ENCODE data around the gene RNASE8. TPM values are rescaled to one million over a fixed set of nuclear protein-coding genes. Genes with fewer than 3 reads are reported as not detected.
A peak's percentile ranks its signal among the peaks of the same experiment; 100 is the strongest.

RNASE8 gene
- total RNA-seq, 1 donor from 2014 or later = not detected

DNA sequence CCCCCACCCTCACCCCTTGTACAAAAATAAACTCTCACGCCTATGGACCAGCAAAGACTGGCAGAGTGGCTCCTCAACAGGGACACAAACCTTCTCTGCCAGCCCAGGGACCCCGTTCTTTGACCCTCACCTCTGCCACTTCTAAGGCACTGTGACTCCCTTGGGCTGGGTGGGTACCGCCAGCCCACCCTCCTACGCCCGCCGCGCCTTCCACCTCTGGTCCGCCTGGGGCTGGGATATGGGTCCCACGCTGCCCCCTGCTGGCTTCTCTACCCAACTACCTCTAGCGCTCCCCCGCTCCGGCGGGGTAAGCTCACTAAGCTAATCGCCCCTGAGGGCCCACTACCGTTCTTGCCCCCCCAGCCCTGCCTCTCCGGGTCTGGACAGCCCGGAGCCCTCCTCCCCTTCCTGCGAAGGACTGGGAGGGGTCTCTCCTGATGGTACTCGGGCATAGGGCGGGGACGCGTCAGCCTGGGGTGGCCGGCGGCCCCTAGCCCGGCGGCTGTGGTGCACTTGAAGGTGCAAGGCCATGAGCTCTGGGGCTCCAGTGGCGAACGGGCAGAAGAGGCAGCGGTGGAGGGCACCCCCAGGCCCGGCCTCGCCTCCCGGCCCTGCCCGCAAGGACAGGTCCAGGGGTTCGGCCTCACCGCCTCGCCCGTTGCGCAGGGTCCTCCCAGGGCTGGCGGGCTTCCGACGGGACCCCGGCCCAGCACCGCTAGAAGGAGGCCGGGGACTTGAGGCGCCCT lies 32.7 kb downstream of the RNASE8 start:
- Histone ChIP-seq H3K4me1 (ENCODE audit: control insufficient read depth in 3 of 3, insufficient read depth in 3 of 3, low read length in 3 of 3) (peaks cover 0 to 10% (median 0%) of the 10 kb centered on the region in 3 donors), H3K9ac (ENCODE audit: low read depth in 1 of 3, low read length in 3 of 3) (no peak overlapping the region), H3K9me3 (ENCODE audit: control insufficient read depth in 3 of 3, low read length in 3 of 3) (no peaks in the 10 kb centered on the region), H3K27ac (ENCODE audit: low read depth, low read length) (no peak overlapping the region), H3K4me3 (ENCODE audit: low read length in 3 of 3) (no peak overlapping the region), H3K27me3 (ENCODE audit: control insufficient read depth in 3 of 3, insufficient read depth in 3 of 3, low read length in 3 of 3) (no peaks in the 10 kb centered on the region), H3K36me3 (ENCODE audit: control insufficient read depth in 3 of 3, insufficient read depth in 3 of 3, low read length in 3 of 3) (peaks cover 33 to 49% (median 40%) of the 10 kb centered on the region in 3 donors)

DNA sequence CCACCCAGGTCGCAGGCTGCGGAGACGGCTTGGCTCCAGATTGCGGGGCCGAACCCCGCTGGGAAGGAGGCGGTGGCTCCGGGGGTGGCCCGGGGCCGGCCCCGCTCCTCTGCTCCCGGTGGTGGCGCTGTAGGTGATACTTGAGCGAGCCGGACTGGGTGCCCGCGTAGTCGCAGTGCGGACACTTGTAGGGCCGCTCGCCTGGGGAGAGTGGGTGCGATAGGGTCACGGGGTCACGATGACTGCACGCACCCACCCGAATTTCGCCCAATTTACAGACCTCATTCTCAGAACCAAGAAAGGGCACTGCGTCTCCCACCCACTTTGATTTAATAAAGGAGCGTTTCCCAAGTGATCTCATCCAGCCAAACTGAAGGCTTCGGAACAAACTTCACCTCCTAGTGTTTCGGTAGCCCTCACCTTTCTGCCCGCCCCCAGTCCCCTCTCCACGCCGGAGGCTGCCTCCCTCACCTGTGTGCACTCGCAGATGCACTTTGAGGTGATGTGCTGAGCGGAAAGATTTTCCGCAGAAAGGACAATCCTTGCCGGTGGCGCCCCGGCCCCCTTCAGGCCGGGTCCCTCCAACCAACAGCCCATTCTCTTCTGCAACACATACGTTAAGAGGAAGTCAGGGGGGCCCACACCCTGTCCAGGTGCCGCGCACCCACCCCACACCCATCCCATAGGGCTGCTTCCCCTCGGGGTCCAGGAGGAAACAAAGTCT lies 33.5 kb downstream of the RNASE8 start:
- no peak overlapping the region for H3K4me3 ChIP-seq (ENCODE audit: low read length in 3 of 3)
- H3K4me1 ChIP-seq (ENCODE audit: control insufficient read depth in 3 of 3, insufficient read depth in 3 of 3, low read length in 3 of 3) = peaks cover 0 to 10% (median 0%) of the 10 kb centered on the region in 3 donors
- peaks cover 26 to 41% (median 33%) of the 10 kb centered on the region in 3 donors for H3K36me3 ChIP-seq (ENCODE audit: control insufficient read depth in 3 of 3, insufficient read depth in 3 of 3, low read length in 3 of 3)
- H3K27me3 ChIP-seq (ENCODE audit: control insufficient read depth in 3 of 3, insufficient read depth in 3 of 3, low read length in 3 of 3) = no peaks in the 10 kb centered on the region
- H3K9ac ChIP-seq (ENCODE audit: low read depth in 1 of 3, low read length in 3 of 3) = no peak overlapping the region
- no peaks in the 10 kb centered on the region for H3K9me3 ChIP-seq (ENCODE audit: control insufficient read depth in 3 of 3, low read length in 3 of 3)
- H3K27ac ChIP-seq (ENCODE audit: low read depth, low read length) = no peak overlapping the region

DNA sequence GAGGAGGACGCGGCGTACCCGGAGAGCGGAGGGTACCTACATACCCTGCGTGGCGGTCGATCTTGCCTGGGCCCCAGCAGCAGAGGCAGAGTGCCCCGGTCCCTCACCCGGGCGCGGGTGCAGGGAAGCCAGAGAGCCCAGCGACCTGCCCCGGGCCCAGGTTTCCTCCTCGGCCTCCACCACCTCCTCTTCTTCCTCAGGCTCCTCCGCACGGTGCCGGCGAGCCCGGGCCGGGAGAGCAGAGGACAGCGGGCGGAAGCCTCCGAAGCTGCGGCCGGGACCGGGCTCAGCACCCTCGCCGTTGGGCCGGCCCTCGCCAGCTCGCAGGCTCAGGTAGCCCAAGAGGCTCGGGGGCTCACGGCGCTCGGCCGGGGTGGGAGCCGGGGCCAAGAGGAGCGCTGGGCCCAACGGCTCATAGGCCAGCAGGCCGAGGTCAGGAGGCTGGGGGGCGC lies 34.2 kb downstream of the RNASE8 start:
- H3K9me3 ChIP-seq (ENCODE audit: control insufficient read depth in 3 of 3, low read length in 3 of 3) = no peaks in the 10 kb centered on the region
- no peak overlapping the region for H3K27ac ChIP-seq (ENCODE audit: low read depth, low read length)
- no peak overlapping the region for H3K9ac ChIP-seq (ENCODE audit: low read depth in 1 of 3, low read length in 3 of 3)
- H3K36me3 ChIP-seq (ENCODE audit: control insufficient read depth in 3 of 3, insufficient read depth in 3 of 3, low read length in 3 of 3) = peaks cover 19 to 39% (median 28%) of the 10 kb centered on the region in 3 donors
- H3K27me3 ChIP-seq (ENCODE audit: control insufficient read depth in 3 of 3, insufficient read depth in 3 of 3, low read length in 3 of 3) = no peaks in the 10 kb centered on the region
- H3K4me3 ChIP-seq (ENCODE audit: low read length in 3 of 3) = no peak overlapping the region
- peaks cover 4 to 11% (median 6%) of the 10 kb centered on the region in 3 donors for H3K4me1 ChIP-seq (ENCODE audit: control insufficient read depth in 3 of 3, insufficient read depth in 3 of 3, low read length in 3 of 3)

DNA sequence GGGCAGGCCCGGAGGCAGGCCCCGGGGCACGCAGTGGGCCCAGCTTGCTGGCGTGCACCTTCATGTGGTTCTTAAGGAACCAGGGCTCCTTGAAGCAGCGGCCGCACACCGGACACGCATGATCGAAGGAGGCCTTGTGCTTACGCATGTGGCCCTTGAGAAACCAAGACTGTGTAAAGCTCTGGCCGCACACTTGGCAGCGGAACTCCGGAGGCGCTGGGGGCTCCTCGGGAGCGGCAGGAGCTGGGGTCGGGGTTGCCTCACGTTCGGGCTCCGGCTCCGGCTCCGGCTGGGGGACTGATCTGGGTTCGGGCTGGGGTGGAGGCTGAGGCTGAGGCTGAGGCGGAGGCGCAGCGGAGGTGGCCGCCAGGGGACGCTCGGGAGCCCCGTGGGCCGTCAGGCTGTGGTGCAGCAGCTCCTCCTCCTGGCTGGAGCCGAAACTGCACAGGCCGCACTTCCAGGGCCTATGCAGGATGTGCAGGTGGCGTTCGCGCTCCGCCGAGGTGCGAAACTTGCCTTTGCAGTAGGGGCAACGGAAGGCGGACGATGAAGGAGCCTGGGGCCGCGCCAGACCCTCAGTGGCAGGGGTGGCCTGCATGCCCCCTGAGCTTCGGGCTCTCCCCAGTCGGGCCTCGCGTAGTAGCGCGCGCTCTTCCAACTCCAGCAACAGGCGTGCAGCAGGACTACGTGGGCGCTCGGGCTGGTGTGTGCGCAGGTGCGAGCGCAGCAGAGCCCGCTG lies 34.8 kb downstream of the RNASE8 start:
- peaks cover 6 to 16% (median 12%) of the 10 kb centered on the region in 3 donors for H3K4me1 ChIP-seq (ENCODE audit: control insufficient read depth in 3 of 3, insufficient read depth in 3 of 3, low read length in 3 of 3)
- H3K27ac ChIP-seq (ENCODE audit: low read depth, low read length) = no peak overlapping the region
- no peak overlapping the region for H3K4me3 ChIP-seq (ENCODE audit: low read length in 3 of 3)
- peaks cover 19 to 34% (median 26%) of the 10 kb centered on the region in 3 donors for H3K36me3 ChIP-seq (ENCODE audit: control insufficient read depth in 3 of 3, insufficient read depth in 3 of 3, low read length in 3 of 3)
- no peak overlapping the region for H3K9ac ChIP-seq (ENCODE audit: low read depth in 1 of 3, low read length in 3 of 3)
- H3K27me3 ChIP-seq (ENCODE audit: control insufficient read depth in 3 of 3, insufficient read depth in 3 of 3, low read length in 3 of 3) = no peaks in the 10 kb centered on the region
- no peaks in the 10 kb centered on the region for H3K9me3 ChIP-seq (ENCODE audit: control insufficient read depth in 3 of 3, low read length in 3 of 3)

DNA sequence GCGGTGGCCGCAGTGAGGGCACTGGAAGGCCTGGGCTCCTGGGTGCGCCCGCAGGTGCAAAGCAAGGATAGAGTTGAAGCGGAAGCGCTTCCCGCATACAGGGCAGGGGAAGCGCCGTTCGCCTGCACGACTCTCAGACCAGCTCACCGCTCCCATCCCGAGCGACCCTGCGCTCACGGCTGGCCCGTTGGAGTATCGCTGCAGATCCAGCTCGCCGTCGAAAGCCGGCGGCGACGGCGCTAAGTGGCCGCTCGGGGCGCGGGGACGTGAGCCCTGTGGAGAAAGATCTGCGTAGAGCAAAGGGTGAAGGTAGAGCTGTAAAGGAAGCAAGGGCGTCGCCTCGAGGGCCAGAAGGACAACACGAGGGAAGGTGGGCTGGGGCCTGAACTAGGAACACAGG lies 35.4 kb downstream of the RNASE8 start:
- Histone ChIP-seq H3K27ac (ENCODE audit: low read depth, low read length) (no peak overlapping the region), H3K36me3 (ENCODE audit: control insufficient read depth in 3 of 3, insufficient read depth in 3 of 3, low read length in 3 of 3) (peaks cover 19 to 28% (median 26%) of the 10 kb centered on the region in 3 donors), H3K9ac (ENCODE audit: low read depth in 1 of 3, low read length in 3 of 3) (no peak overlapping the region)

DNA sequence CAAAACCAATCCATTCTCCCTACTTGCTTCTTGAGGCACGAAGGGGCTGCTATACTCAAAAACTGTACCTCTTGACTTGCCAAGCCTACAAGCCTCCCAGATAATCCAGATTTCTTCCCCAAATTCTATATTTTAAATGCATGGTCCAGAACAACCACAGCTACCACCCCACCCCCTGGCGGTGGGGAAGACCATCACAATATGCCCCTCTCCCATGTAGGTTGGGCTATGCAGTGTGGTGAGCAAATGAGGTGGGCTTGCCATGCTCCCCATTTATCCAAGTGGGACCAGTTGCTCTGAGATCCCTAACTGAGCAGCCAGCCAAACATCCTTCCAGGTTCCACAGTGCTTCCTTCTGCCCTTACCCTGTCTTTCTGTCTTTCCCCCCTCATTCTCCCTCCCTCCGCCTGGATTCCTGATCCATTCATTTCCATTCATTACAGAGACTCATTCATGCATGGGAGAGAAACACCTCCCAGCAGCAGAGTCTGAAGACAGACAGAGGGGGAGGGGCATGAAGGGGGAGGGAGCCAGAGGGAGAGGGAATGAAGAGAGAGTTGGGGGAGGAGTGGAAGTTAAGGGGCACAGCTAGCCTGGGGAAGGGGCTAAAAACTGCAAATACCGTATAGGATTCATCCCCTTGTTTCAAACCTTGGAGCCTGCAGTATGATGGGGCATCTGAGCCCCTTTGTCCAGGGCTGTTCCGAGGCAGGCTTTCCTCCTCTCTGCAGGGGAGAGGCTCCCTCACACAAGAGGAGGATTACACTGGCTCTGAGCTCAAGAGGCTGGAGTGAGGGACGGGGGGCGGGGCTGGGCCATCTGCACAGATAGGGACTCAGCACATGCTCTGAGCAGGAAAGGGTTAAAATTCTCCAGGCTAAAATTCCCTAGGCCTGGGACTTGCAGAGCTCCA lies 36.4 kb downstream of the RNASE8 start:
- Histone ChIP-seq H3K9ac (ENCODE audit: low read depth in 1 of 3, low read length in 3 of 3) (no peak overlapping the region), H3K4me1 (ENCODE audit: control insufficient read depth in 3 of 3, insufficient read depth in 3 of 3, low read length in 3 of 3) (peaks cover 11 to 22% (median 15%) of the 10 kb centered on the region in 3 donors), H3K27ac (ENCODE audit: low read depth, low read length) (no peak overlapping the region), H3K4me3 (ENCODE audit: low read length in 3 of 3) (no peak overlapping the region), H3K9me3 (ENCODE audit: control insufficient read depth in 3 of 3, low read length in 3 of 3) (no peaks in the 10 kb centered on the region), H3K36me3 (ENCODE audit: control insufficient read depth in 3 of 3, insufficient read depth in 3 of 3, low read length in 3 of 3) (peaks cover 14 to 22% (median 20%) of the 10 kb centered on the region in 3 donors), H3K27me3 (ENCODE audit: control insufficient read depth in 3 of 3, insufficient read depth in 3 of 3, low read length in 3 of 3) (no peaks in the 10 kb centered on the region)

More for the DNA sequence above, 35.4 kb downstream of the RNASE8 start:
- no peaks in the 10 kb centered on the region for H3K9me3 ChIP-seq (ENCODE audit: control insufficient read depth in 3 of 3, low read length in 3 of 3)
- H3K27me3 ChIP-seq (ENCODE audit: control insufficient read depth in 3 of 3, insufficient read depth in 3 of 3, low read length in 3 of 3) = no peaks in the 10 kb centered on the region
- peaks cover 7 to 18% (median 13%) of the 10 kb centered on the region in 3 donors for H3K4me1 ChIP-seq (ENCODE audit: control insufficient read depth in 3 of 3, insufficient read depth in 3 of 3, low read length in 3 of 3)
- no peak overlapping the region for H3K4me3 ChIP-seq (ENCODE audit: low read length in 3 of 3)

DNA sequence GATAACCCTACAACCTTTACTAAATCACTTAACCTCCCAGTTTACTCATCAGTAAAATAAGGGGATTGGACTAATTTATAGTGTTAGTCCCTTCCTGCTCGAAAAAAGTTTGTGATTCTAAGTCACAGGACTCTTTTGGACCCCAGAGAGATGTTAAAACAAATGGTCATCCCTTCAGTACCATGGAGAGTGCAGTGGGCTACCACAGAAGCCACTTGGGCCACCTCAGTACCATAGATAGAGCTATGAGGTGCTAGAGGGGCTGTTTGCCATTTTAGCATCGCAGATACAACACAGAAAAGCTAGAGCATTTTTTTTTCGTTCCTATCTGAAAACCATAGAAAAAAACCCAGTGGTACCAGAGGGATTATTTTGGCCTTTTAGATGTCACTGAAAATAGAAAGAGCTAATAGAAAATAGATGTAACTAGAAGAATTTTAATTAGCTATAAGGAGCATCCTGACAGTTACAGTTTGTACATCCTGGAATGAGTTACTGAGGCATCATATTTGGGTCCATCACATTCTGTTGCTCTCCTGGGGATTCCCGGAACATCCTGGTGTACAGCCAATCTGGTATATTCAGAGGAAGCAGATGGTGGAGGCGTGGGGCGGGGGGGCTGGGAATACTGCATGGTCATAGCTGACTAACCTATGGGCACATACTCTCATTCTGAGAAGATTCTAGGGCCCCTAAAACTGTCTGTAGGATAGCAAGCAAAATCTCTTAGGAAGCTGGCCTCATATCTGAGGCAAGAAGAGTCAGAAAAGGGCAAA lies 38.0 kb downstream of the RNASE8 start:
- H3K4me1 ChIP-seq (ENCODE audit: control insufficient read depth in 3 of 3, insufficient read depth in 3 of 3, low read length in 3 of 3) = peaks cover 17 to 28% (median 23%) of the 10 kb centered on the region in 3 donors
- peaks cover 4 to 15% (median 12%) of the 10 kb centered on the region in 3 donors for H3K36me3 ChIP-seq (ENCODE audit: control insufficient read depth in 3 of 3, insufficient read depth in 3 of 3, low read length in 3 of 3)
- H3K27ac ChIP-seq (ENCODE audit: low read depth, low read length) = peak overlapping the region; percentile 25
- H3K27me3 ChIP-seq (ENCODE audit: control insufficient read depth in 3 of 3, insufficient read depth in 3 of 3, low read length in 3 of 3) = no peaks in the 10 kb centered on the region
- no peak overlapping the region for H3K9ac ChIP-seq (ENCODE audit: low read depth in 1 of 3, low read length in 3 of 3)
- no peaks in the 10 kb centered on the region for H3K9me3 ChIP-seq (ENCODE audit: control insufficient read depth in 3 of 3, low read length in 3 of 3)
- H3K4me3 ChIP-seq (ENCODE audit: low read length in 3 of 3) = no peak overlapping the region

DNA sequence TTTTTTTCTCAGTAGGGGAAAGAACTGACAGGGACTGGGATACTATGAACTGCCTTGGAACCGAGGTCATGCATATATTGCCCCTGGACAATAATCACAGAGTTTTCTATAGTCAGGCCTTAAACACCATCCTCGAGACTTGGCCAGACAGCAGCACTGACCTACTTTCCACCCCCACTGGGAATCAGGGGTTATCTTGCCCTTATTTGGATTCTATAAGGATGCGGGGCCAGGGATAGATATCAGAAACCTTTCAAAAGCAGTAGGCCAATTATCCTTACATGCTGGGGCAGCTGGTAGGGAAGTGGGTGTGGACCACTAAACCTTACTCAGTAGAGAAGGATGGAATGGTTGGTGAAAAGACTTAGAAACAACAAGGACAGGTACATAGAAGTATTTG lies 38.8 kb downstream of the RNASE8 start:
- Histone ChIP-seq H3K9me3 (ENCODE audit: control insufficient read depth in 3 of 3, low read length in 3 of 3) (no peaks in the 10 kb centered on the region), H3K9ac (ENCODE audit: low read depth in 1 of 3, low read length in 3 of 3) (no peak overlapping the region), H3K27me3 (ENCODE audit: control insufficient read depth in 3 of 3, insufficient read depth in 3 of 3, low read length in 3 of 3) (no peaks in the 10 kb centered on the region), H3K27ac (ENCODE audit: low read depth, low read length) (peak overlapping the region; percentile 25), H3K36me3 (ENCODE audit: control insufficient read depth in 3 of 3, insufficient read depth in 3 of 3, low read length in 3 of 3) (peaks cover under 1 to 10% (median 6%) of the 10 kb centered on the region in 3 donors), H3K4me3 (ENCODE audit: low read length in 3 of 3) (no peak overlapping the region), H3K4me1 (ENCODE audit: control insufficient read depth in 3 of 3, insufficient read depth in 3 of 3, low read length in 3 of 3) (peaks cover 17 to 28% (median 23%) of the 10 kb centered on the region in 3 donors)
